HG03439 (cell line): ENCODE measurements around the gene IGFBP2.

Source experiments
- ATAC-seq: cut with Tn5 transposase; IDR thresholded peaks from one replicate; pipeline ENCODE4 v1.9.1; 2021; ENCODE audit warnings: mild to moderate bottlenecking, moderate library complexity; ENCODE audit not compliant: unreplicated experiment

Gene IGFBP2

DNA sequence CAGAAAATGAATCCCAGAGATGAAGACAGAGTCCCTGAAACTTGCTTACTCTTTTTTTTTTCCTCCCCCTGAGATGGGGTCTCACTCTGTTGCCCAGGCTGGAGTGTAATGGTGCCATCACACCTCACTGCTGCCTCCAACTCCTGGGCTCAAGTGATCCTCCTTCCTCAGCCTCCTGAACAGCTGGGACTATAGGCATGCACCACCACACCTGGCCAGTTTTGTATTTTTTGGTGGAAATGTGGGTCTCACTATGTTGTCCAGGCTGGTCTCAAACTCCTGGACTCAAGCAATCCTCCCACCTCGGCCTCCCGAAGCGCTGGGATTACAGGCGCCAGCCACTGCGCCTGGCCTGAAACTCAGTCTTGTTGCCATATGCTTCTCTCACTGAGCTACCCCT is 27.8 kb downstream of the IGFBP2 start:
- no peak for ATAC-seq

DNA sequence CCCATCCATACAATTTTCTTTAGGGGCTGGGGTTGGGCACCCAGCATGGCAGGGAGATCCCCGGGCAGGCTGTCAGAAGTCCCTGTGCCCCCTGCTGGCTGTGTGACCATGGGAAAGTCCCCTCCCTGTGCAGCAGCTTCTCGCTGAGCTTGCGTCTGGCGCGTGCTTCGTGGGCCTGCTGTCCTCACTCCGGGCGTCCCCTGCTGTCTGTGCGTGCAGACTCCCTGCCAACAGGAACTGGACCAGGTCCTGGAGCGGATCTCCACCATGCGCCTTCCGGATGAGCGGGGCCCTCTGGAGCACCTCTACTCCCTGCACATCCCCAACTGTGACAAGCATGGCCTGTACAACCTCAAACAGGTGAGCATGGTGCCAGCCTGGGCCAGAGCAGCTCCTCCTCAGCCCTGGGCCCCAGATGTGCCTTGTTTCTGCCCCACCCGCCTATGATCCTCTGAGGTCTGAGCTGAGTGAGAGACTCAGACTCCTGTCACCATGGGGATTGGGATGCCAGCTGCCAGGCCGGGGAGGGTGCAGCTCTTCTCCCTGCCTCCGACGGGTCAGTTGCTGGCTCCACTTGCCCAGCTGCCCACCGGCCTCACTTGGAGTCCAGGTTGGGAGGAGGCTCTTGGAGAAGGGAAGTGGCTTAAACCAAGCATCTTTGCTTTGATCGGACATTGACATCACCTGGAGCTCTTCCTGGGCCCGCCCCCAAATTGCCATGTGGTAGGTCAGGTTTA is 28.6 kb downstream of the IGFBP2 start:
- no peak for ATAC-seq

- no peak for ATAC-seq
These were observed 29.9 kb downstream of the IGFBP2 start for GRCh38 chr2:216663106-216663505.

GRCh38 chr2:216663846-216664245 is 30.6 kb downstream of the IGFBP2 start:
- ATAC-seq = no peak

- no peak for ATAC-seq
These were observed 31.4 kb downstream of the IGFBP2 start for GRCh38 chr2:216664593-216665034.

GRCh38 chr2:216665242-216665641 is 32.0 kb downstream of the IGFBP2 start:
- ATAC-seq = no peak

DNA sequence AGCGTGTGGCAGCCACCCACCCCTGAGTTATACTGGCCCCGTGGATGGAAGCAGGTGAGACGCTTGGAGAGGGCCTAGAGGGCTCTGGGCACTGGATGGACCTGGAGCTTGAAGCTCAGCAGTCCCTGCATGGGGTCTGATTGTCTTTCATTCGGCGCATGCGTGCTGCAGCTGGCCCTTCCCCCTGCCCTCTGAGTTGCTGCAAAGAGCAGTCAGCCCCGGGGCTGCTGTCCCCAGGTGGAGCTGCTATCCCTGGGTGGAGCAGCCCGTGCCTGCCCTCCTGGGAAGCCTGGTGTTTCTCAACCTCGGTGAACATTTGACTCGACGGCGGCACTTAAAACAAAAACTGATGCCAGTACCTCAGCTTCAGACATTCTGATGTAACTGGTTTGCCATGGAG is 32.5 kb downstream of the IGFBP2 start:
- no peak for ATAC-seq

DNA sequence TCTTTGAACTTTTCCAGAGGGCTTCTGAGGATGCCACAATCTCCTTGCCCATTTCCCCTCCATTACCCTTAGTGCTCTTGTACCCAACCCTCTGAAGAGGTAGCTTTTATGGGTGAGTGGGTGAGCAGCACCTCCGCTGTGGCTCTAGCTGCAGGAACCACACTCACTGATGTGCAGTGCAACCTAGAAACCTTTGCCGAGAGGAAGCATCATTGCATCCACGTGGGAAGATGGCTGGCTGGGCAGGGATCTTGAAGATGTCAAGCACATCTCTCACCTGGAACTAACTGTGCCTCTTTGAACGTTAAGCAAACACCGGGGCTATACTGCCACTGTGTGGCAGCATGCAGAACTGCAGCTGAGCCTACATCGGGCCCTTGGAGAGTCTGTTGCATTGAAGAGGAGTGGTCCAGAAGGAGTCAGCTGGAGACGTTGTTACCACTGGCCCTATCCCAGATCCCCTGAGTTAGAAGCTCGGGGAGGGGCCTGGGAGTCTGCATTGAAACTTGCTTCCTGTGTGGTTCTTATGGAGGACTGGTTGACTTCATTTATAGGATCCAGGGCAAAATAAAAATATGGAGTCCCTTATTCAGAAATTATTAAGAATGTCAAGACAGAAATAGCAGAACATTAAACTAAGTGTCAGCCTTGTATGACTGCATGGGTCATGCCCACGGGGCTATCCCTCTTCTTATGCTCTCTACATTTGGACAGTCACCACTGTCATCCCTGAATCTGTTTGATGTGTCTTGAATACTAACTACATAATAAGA is 33.4 kb downstream of the IGFBP2 start:
- ATAC-seq = peak; percentile 78

GRCh38 chr2:216670266-216671080 is 37.3 kb downstream of the IGFBP2 start:
- no peak for ATAC-seq

GRCh38 chr2:216671081-216671411 is 37.8 kb downstream of the IGFBP2 start:
- ATAC-seq = no peak

GRCh38 chr2:216671791-216672343 is 38.6 kb downstream of the IGFBP2 start:
- ATAC-seq = no peak

- ATAC-seq = no peak
These were observed 39.2 kb downstream of the IGFBP2 start for GRCh38 chr2:216672466-216672865.

- no peak for ATAC-seq
These were observed 39.8 kb downstream of the IGFBP2 start for GRCh38 chr2:216673021-216673420.

DNA sequence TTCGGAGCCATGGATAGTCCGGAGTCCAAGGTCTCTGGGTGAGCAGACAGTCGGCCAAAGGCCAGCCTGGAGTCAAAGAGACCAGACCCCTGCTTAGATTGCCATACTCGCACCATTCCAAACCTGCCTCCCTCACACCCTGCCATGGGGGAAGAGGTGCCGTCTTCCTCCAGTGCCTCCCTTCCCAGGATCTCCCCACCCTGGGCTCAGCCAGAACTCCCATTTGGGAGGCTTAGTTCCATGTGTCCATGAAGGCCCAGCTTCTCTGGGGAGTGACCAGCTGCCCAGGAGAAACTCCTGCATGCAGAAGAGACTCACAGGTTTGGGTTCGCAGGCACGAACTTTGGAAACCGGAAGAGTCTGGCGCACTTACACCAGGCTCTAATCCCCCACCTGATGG is 40.4 kb downstream of the IGFBP2 start:
- ATAC-seq = no peak

DNA sequence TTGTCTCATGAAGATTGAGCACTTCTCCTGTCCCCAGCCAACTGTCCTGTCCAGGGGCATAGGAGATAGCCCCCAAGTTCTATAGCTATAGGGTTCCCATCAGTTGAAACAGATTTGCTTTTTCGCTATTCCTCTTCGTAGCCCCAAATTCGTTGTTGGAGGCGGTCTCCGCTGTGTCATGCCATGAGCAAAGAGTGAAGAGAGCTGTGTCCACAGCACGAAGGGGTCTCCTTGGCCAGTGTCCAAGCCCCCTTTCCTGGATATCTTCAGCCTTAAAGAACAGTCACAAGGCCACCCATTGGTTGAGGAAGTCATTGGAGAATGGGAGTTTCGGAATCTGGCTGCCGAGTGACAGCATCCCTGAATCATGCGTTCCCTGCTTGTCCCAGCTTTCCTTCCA is 41.2 kb downstream of the IGFBP2 start:
- ATAC-seq = no peak

- no peak for ATAC-seq
These were observed 43.4 kb downstream of the IGFBP2 start for GRCh38 chr2:216676630-216677029.

GRCh38 chr2:216677439-216678097 is 44.3 kb downstream of the IGFBP2 start:
- ATAC-seq = no peak

GRCh38 chr2:216678098-216678465 is 44.9 kb downstream of the IGFBP2 start:
- no peak for ATAC-seq

DNA sequence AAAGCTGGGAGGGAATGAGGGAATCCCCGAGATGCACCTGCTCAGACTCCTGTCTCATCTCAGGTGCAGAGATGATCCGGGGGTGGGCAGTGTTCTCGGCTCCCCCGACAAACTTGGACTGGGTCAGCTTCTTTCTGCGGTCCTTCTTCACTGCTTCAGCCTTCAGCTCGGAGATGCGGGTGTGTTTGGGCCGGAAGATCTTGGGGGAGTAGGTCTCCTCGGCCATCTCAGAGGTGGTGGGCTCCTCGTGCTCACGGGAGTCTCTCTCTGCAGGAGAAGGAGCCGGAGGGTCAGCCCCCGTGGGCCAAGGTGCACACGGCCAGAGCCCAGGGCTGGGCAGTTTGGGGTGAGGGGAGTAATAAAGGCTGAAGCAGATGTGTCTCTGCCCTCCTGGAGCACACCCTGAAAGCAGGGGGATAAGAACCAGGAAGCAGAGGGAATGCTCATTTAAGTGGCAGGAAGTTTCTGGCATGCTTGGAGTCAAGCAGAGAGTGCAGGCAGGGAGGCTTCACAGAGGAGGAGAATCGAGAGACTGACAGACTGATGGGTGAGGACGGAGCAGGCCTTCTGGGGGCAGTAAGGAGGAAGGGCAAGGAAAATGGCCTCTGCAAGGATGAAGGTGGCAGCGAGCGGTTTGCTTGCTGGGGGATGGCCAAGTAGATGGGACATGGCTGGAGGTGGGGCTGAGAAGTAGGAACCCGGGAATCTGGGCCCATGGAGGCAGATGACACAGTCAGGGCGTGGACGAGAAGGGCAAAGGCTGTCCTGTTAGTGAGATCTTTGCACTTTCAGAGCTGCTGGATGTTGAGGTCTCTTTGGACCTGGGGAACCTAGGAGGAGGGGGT is 45.8 kb downstream of the IGFBP2 start:
- no peak for ATAC-seq

DNA sequence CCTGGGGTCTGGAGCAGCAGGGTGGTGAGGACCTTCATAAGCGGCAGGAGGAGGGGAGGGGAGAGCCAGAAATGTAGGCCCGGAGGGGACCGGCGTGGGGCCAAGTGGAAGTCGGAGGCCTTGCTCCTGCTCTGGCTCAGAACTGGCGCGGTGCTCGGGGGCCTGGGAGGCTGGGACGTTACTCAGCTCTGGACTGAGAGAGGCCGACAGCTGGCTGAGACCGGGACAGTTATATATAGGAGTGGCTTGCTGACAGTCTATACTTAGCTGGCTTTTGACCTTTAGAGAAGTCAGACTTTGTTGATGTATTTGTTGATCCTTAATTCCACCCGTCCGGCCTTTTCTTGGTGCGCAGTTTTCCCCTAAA is 46.4 kb downstream of the IGFBP2 start:
- ATAC-seq = no peak
